GM21723 (cell line): Measurements from ENCODE around the gene NOXA1.

ENCODE experiments used
- ATAC-seq: cut with Tn5 transposase; IDR thresholded peaks from one replicate; pipeline ENCODE4 v1.9.1; 2021; ENCODE audit warnings: mild to moderate bottlenecking, moderate library complexity; ENCODE audit not compliant: unreplicated experiment

Gene NOXA1

DNA sequence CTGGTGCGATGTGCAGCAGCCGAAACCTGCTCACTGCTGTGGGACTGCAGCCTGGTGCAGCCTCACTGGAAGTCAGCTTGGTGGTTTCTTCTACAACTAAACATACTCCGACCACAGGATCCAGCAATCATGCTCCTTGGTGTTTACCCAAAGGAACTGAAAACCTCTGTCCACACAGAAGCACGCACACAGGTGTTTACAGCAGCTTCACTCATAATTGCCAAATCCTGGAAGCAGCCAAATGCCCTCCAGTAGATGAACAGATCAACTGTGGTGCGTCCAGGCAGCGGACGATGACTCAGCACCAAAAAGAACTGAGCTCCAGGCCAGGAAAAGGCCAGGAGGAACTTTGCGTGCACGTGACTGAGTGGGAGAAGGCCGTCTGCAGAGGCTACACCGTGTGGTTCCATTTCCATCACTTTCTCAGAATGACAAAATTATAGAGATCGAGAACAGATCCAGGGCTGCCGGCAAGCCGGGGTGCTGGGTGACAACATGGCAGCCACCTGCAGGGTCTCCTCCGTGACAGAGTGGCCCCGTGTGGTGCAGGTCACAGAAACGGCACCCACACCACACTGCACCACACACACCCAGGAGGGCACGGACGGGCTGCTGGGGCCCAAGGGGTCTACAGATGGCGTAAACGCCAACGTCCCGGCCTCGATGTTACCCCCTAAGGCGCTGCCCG is 59.0 kb downstream of the NOXA1 start:
- no peak for ATAC-seq
